ENCODE results near the gene OR2T1.
"Not testable (repeated sequence)": the region's sequence is repeated elsewhere in the genome, so short reads cannot be mapped to it uniquely, and the experiment has no call there.

OR2T1 gene

GRCh38 chr1:248427526-248428191 is 24.8 kb downstream of the OR2T1 start:
- not testable (repeated sequence) for H3K14ac ChIP-seq (ENCODE audit: low read length); H3K4ac ChIP-seq (ENCODE audit: low read length); H4K8ac ChIP-seq (ENCODE audit: low read depth, low read length); H4K91ac ChIP-seq (ENCODE audit: low read depth, low read length, poor library complexity); H3K79me1 ChIP-seq (ENCODE audit: low read depth, low read length); H3K4me1 ChIP-seq (ENCODE audit: control insufficient read depth in 2 of 2, insufficient read depth in 1 of 2, low read depth in 1 of 2, low read length in 2 of 2); H2AFZ ChIP-seq (ENCODE audit: low read length); H3K36me3 ChIP-seq (replicated peaks in 1 of 2; ENCODE audit: control insufficient read depth in 2 of 2, insufficient read depth in 2 of 2, low read length in 2 of 2); DNase-seq (ENCODE audit: low spot score); H2BK12ac ChIP-seq (ENCODE audit: low read length); H3K4me2 ChIP-seq (ENCODE audit: insufficient read depth, low read length, poor library complexity, severe bottlenecking); H2BK15ac ChIP-seq (ENCODE audit: low read length); H3K9ac ChIP-seq (ENCODE audit: low read depth, low read length, poor library complexity); H3K23ac ChIP-seq (ENCODE audit: low read depth, low read length, poor library complexity); H3K27ac ChIP-seq (replicated peaks; ENCODE audit: low read length); H3K18ac ChIP-seq (ENCODE audit: low read length); H3K4me3 ChIP-seq (ENCODE audit: low read length in 2 of 2); H2BK5ac ChIP-seq (ENCODE audit: low read length); H3K27me3 ChIP-seq (ENCODE audit: control insufficient read depth in 3 of 3, insufficient read depth in 3 of 3, low read depth in 1 of 3, low read length in 3 of 3); H3K9me3 ChIP-seq (replicated peaks in 1 of 2; ENCODE audit: control insufficient read depth in 2 of 2, insufficient read depth in 1 of 2, low read depth in 1 of 2, low read length in 2 of 2); H2AK5ac ChIP-seq (ENCODE audit: low read depth, low read length); H2BK120ac ChIP-seq (ENCODE audit: low read depth, low read length)
- no CpG with 5 or more reads among the region's 3 CpGs for WGBS, 2 donors (ENCODE audit: extremely low coverage in 2 of 2, insufficient read length in 2 of 2, insufficient replicate concordance in 1 of 2)

- not testable (repeated sequence) for H3K4ac ChIP-seq (ENCODE audit: low read length); H3K18ac ChIP-seq (ENCODE audit: low read length); H2AFZ ChIP-seq (ENCODE audit: low read length); H3K79me1 ChIP-seq (ENCODE audit: low read depth, low read length); H3K27me3 ChIP-seq (ENCODE audit: control insufficient read depth in 3 of 3, insufficient read depth in 3 of 3, low read depth in 1 of 3, low read length in 3 of 3); H4K91ac ChIP-seq (ENCODE audit: low read depth, low read length, poor library complexity); H3K4me2 ChIP-seq (ENCODE audit: insufficient read depth, low read length, poor library complexity, severe bottlenecking); H4K8ac ChIP-seq (ENCODE audit: low read depth, low read length); H3K9ac ChIP-seq (ENCODE audit: low read depth, low read length, poor library complexity); H2BK15ac ChIP-seq (ENCODE audit: low read length); H3K23ac ChIP-seq (ENCODE audit: low read depth, low read length, poor library complexity); H2BK120ac ChIP-seq (ENCODE audit: low read depth, low read length); H3K14ac ChIP-seq (ENCODE audit: low read length); H3K27ac ChIP-seq (replicated peaks; ENCODE audit: low read length); H2AK5ac ChIP-seq (ENCODE audit: low read depth, low read length); H2BK12ac ChIP-seq (ENCODE audit: low read length); DNase-seq (ENCODE audit: low spot score); H3K9me3 ChIP-seq (replicated peaks in 1 of 2; ENCODE audit: control insufficient read depth in 2 of 2, insufficient read depth in 1 of 2, low read depth in 1 of 2, low read length in 2 of 2); H3K4me3 ChIP-seq (ENCODE audit: low read length in 2 of 2); H3K36me3 ChIP-seq (replicated peaks in 1 of 2; ENCODE audit: control insufficient read depth in 2 of 2, insufficient read depth in 2 of 2, low read length in 2 of 2); H3K4me1 ChIP-seq (ENCODE audit: control insufficient read depth in 2 of 2, insufficient read depth in 1 of 2, low read depth in 1 of 2, low read length in 2 of 2); H2BK5ac ChIP-seq (ENCODE audit: low read length)
- no CpG with 5 or more reads among the region's 3 CpGs for WGBS, 2 donors (ENCODE audit: extremely low coverage in 2 of 2, insufficient read length in 2 of 2, insufficient replicate concordance in 1 of 2)
These were observed 25.3 kb downstream of the OR2T1 start for GRCh38 chr1:248428192-248428533.

- not testable (repeated sequence) for H3K36me3 ChIP-seq (replicated peaks in 1 of 2; ENCODE audit: control insufficient read depth in 2 of 2, insufficient read depth in 2 of 2, low read length in 2 of 2); H3K4me1 ChIP-seq (ENCODE audit: control insufficient read depth in 2 of 2, insufficient read depth in 1 of 2, low read depth in 1 of 2, low read length in 2 of 2); H2BK15ac ChIP-seq (ENCODE audit: low read length); H2AK5ac ChIP-seq (ENCODE audit: low read depth, low read length); H4K8ac ChIP-seq (ENCODE audit: low read depth, low read length); H3K4me3 ChIP-seq (ENCODE audit: low read length in 2 of 2); DNase-seq (ENCODE audit: low spot score); H3K27ac ChIP-seq (replicated peaks; ENCODE audit: low read length); H3K79me1 ChIP-seq (ENCODE audit: low read depth, low read length); H4K91ac ChIP-seq (ENCODE audit: low read depth, low read length, poor library complexity); H3K4me2 ChIP-seq (ENCODE audit: insufficient read depth, low read length, poor library complexity, severe bottlenecking); H3K18ac ChIP-seq (ENCODE audit: low read length); H3K9me3 ChIP-seq (replicated peaks in 1 of 2; ENCODE audit: control insufficient read depth in 2 of 2, insufficient read depth in 1 of 2, low read depth in 1 of 2, low read length in 2 of 2); H3K27me3 ChIP-seq (ENCODE audit: control insufficient read depth in 3 of 3, insufficient read depth in 3 of 3, low read depth in 1 of 3, low read length in 3 of 3); H2BK5ac ChIP-seq (ENCODE audit: low read length); H3K4ac ChIP-seq (ENCODE audit: low read length); H3K14ac ChIP-seq (ENCODE audit: low read length); H3K23ac ChIP-seq (ENCODE audit: low read depth, low read length, poor library complexity); H3K9ac ChIP-seq (ENCODE audit: low read depth, low read length, poor library complexity); H2BK120ac ChIP-seq (ENCODE audit: low read depth, low read length); H2BK12ac ChIP-seq (ENCODE audit: low read length); H2AFZ ChIP-seq (ENCODE audit: low read length)
- whole genome bisulfite sequencing, 2 donors (ENCODE audit: extremely low coverage in 2 of 2, insufficient read length in 2 of 2, insufficient replicate concordance in 1 of 2): no CpG with 5 or more reads among the region's 11 CpGs
These were observed 28.8 kb downstream of the OR2T1 start for GRCh38 chr1:248431683-248432082.

DNA sequence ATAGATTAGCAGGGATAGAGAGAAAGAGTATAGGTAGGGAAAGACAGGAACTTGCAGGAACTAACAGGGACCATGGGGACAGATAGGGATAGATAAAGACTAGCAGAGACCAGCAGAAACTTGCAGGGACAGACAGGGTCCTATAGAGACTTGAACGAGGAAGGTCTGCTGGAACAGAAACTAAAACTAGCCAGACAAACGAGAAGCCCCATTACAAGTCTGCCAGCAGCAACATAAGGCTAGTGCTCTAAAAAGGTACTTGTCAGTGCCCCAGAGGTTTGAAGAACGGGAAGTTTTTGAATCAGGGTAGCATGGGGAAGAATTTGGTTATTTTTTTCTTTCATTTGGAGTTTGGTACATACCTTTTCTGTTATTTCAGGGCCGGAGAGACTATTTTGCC is 29.4 kb downstream of the OR2T1 start:
- not testable (repeated sequence) for DNase-seq (ENCODE audit: low spot score)

More for the DNA sequence above, 29.4 kb downstream of the OR2T1 start:
- not testable (repeated sequence) for H3K23ac ChIP-seq (ENCODE audit: low read depth, low read length, poor library complexity); H3K27ac ChIP-seq (replicated peaks; ENCODE audit: low read length); H3K14ac ChIP-seq (ENCODE audit: low read length); H3K36me3 ChIP-seq (replicated peaks in 1 of 2; ENCODE audit: control insufficient read depth in 2 of 2, insufficient read depth in 2 of 2, low read length in 2 of 2); H2AFZ ChIP-seq (ENCODE audit: low read length); H2BK12ac ChIP-seq (ENCODE audit: low read length); H2BK120ac ChIP-seq (ENCODE audit: low read depth, low read length); H3K79me1 ChIP-seq (ENCODE audit: low read depth, low read length); H2BK15ac ChIP-seq (ENCODE audit: low read length); H3K27me3 ChIP-seq (ENCODE audit: control insufficient read depth in 3 of 3, insufficient read depth in 3 of 3, low read depth in 1 of 3, low read length in 3 of 3); H3K9ac ChIP-seq (ENCODE audit: low read depth, low read length, poor library complexity); H3K4me3 ChIP-seq (ENCODE audit: low read length in 2 of 2); H3K9me3 ChIP-seq (replicated peaks in 1 of 2; ENCODE audit: control insufficient read depth in 2 of 2, insufficient read depth in 1 of 2, low read depth in 1 of 2, low read length in 2 of 2); H3K18ac ChIP-seq (ENCODE audit: low read length); H3K4me2 ChIP-seq (ENCODE audit: insufficient read depth, low read length, poor library complexity, severe bottlenecking); H3K4ac ChIP-seq (ENCODE audit: low read length); H2AK5ac ChIP-seq (ENCODE audit: low read depth, low read length); H2BK5ac ChIP-seq (ENCODE audit: low read length); H4K91ac ChIP-seq (ENCODE audit: low read depth, low read length, poor library complexity); H4K8ac ChIP-seq (ENCODE audit: low read depth, low read length); H3K4me1 ChIP-seq (ENCODE audit: control insufficient read depth in 2 of 2, insufficient read depth in 1 of 2, low read depth in 1 of 2, low read length in 2 of 2)
- no CpG with 5 or more reads among the region's 4 CpGs for WGBS, 2 donors (ENCODE audit: extremely low coverage in 2 of 2, insufficient read length in 2 of 2, insufficient replicate concordance in 1 of 2)

All from neuronal stem cell (in vitro differentiated cells).